SH-SY5Y (cell line): ENCODE results near the gene STARD9.

Experiments used
- GATA2 ChIP-seq: IDR thresholded peaks from 2 replicates; pipeline ENCODE4 v1.6.1; 2011; ENCODE audit warnings: mild to moderate bottlenecking, low read depth, low read length
- GATA3 ChIP-seq: IDR thresholded peaks from 2 replicates; pipeline ENCODE4 v1.6.1; 2011; ENCODE audit warnings: low read depth, mild to moderate bottlenecking, low read length, moderate library complexity

The STARD9 gene

GRCh38 chr15:42650208-42651066 is 75.0 kb downstream of the STARD9 start:
- no peak for TF ChIP-seq GATA2
- no peak for TF ChIP-seq GATA3

GRCh38 chr15:42665827-42666226 is 90.4 kb downstream of the STARD9 start:
- TF ChIP-seq GATA3: no peak
- no peak for TF ChIP-seq GATA2

- TF ChIP-seq GATA3 (no peak), GATA2 (no peak)
Observed at GRCh38 chr15:42667855-42668254, 92.4 kb downstream of the STARD9 start.

- TF ChIP-seq GATA2 (no peak), GATA3 (no peak)
Observed at GRCh38 chr15:42670451-42670850, 95.0 kb downstream of the STARD9 start.

- no peak for TF ChIP-seq GATA2
- TF ChIP-seq GATA3: no peak
Observed at GRCh38 chr15:42672444-42672843, 97.0 kb downstream of the STARD9 start.

- TF ChIP-seq GATA2: no peak
- no peak for TF ChIP-seq GATA3
Observed at GRCh38 chr15:42674472-42674871, 99.1 kb downstream of the STARD9 start.

GRCh38 chr15:42675021-42675420 is 99.6 kb downstream of the STARD9 start:
- TF ChIP-seq GATA2 (no peak), GATA3 (no peak)

GRCh38 chr15:42679285-42680141 is 104.1 kb downstream of the STARD9 start:
- TF ChIP-seq GATA2 (no peak), GATA3 (no peak)

GRCh38 chr15:42681119-42681518 is 105.7 kb downstream of the STARD9 start:
- TF ChIP-seq GATA3: no peak
- TF ChIP-seq GATA2: no peak

- TF ChIP-seq GATA3 (no peak), GATA2 (no peak)
Observed at GRCh38 chr15:42686281-42686680, 110.9 kb downstream of the STARD9 start.

- no peak for TF ChIP-seq GATA2
- TF ChIP-seq GATA3: no peak
Observed at GRCh38 chr15:42687740-42688139, 112.3 kb downstream of the STARD9 start.

- no peak for TF ChIP-seq GATA3
- no peak for TF ChIP-seq GATA2
Observed at GRCh38 chr15:42688301-42688700, 112.9 kb downstream of the STARD9 start.

- TF ChIP-seq GATA2 (no peak), GATA3 (no peak)
Observed at GRCh38 chr15:42691308-42691707, 115.9 kb downstream of the STARD9 start.

GRCh38 chr15:42691770-42692169 is 116.4 kb downstream of the STARD9 start:
- TF ChIP-seq GATA2: no peak
- TF ChIP-seq GATA3: no peak

- TF ChIP-seq GATA2 (no peak), GATA3 (no peak)
Observed at GRCh38 chr15:42692536-42692935, 117.1 kb downstream of the STARD9 start.

- no peak for TF ChIP-seq GATA3
- TF ChIP-seq GATA2: no peak
Observed at GRCh38 chr15:42692997-42693396, 117.6 kb downstream of the STARD9 start.
